Mesothelial cell of epicardium (in vitro differentiated cells): ENCODE measurements around the gene OAS3. TPM values are rescaled to one million over a fixed set of nuclear protein-coding genes. Genes with fewer than 3 reads are reported as not detected.

Source experiments
- DNase-seq, 2 experiments: peaks; one replicate each; pipeline ENCODE4 v3.0.0; 2021; ENCODE audit warnings: low spot score in 2 of 2; ENCODE audit not compliant: unreplicated experiment in 2 of 2
- H3K27ac Mint-ChIP-seq: 2 replicates; pipeline ENCODE4 v1.8.0; 2021; ENCODE audit warnings: mixed read lengths
- H3K27me3 Mint-ChIP-seq: 2 replicates; pipeline ENCODE4 v1.8.0; 2021; ENCODE audit warnings: low read depth, mixed read lengths
- H3K36me3 Mint-ChIP-seq: 2 replicates; pipeline ENCODE4 v1.8.0; 2021; ENCODE audit warnings: mixed read lengths
- H3K4me1 Mint-ChIP-seq: 2 replicates; pipeline ENCODE4 v1.8.0; 2021; ENCODE audit warnings: mixed read lengths
- H3K4me3 Mint-ChIP-seq: 2 replicates; pipeline ENCODE4 v1.8.0; 2021; ENCODE audit warnings: mild to moderate bottlenecking, moderate library complexity, mixed read lengths
- H3K9me3 Mint-ChIP-seq: 2 replicates; pipeline ENCODE4 v1.8.0; 2021; ENCODE audit warnings: mixed read lengths
- CTCF ChIP-seq: fragments of 200-600 bp; sonication (generic); IDR thresholded peaks from one replicate; pipeline ENCODE4 v1.5.0; 2021; ENCODE audit warnings: antibody characterized with exemption; ENCODE audit not compliant: unreplicated experiment
- total RNA-seq: library from RNA; stranded (reverse); gene quantifications from 3 replicates; pipeline ENCODE4 v1.2.1, GENCODE V29; 2021

Gene OAS3
- total RNA-seq, 1 donor from 2014 or later = 6.5 TPM

- Mint-ChIP-seq H3K27ac (no peak overlapping the region), H3K27me3 (peaks cover 16% of the 10 kb centered on the region), H3K4me3 (no peak overlapping the region), H3K36me3 (no peaks in the 10 kb centered on the region), H3K4me1 (no peaks in the 10 kb centered on the region), H3K9me3 (peaks cover 4% of the 10 kb centered on the region)
- DNase-seq = no peak
- TF ChIP-seq CTCF = no peak
Measured at GRCh38 chr12:112974904-112975303, 36.6 kb downstream of the OAS3 start.

- DNase-seq = no peak
- peaks cover 24% of the 10 kb centered on the region for H3K27me3 Mint-ChIP-seq
- no peak overlapping the region for H3K27ac Mint-ChIP-seq
- no peak overlapping the region for H3K4me3 Mint-ChIP-seq
- no peaks in the 10 kb centered on the region for H3K4me1 Mint-ChIP-seq
- no peaks in the 10 kb centered on the region for H3K36me3 Mint-ChIP-seq
- TF ChIP-seq CTCF = no peak
- peaks cover 18% of the 10 kb centered on the region for H3K9me3 Mint-ChIP-seq
Measured at GRCh38 chr12:112977139-112977538, 38.9 kb downstream of the OAS3 start.

GRCh38 chr12:112977641-112978040 lies 39.4 kb downstream of the OAS3 start:
- H3K36me3 Mint-ChIP-seq = no peaks in the 10 kb centered on the region
- H3K4me3 Mint-ChIP-seq = no peak overlapping the region
- H3K27me3 Mint-ChIP-seq = peaks cover 24% of the 10 kb centered on the region
- no peak for TF ChIP-seq CTCF
- H3K4me1 Mint-ChIP-seq = no peaks in the 10 kb centered on the region
- H3K9me3 Mint-ChIP-seq = peaks cover 19% of the 10 kb centered on the region
- H3K27ac Mint-ChIP-seq = no peak overlapping the region
- DNase-seq = no peak

GRCh38 chr12:112978163-112979040 lies 40.1 kb downstream of the OAS3 start, which contains the start of gene OAS2:
OAS2 (plus strand) TSS chr12:112978519; CDS start chr12:112978609, 90 bp downstream.
- TF ChIP-seq CTCF = no peak
- Mint-ChIP-seq H3K4me3 (no peak within 1 kb of the TSS), H3K36me3 (no peaks in the 10 kb centered on the region), H3K4me1 (no peaks in the 10 kb centered on the region), H3K27me3 (peaks cover 24% of the 10 kb centered on the region), H3K27ac (no peak within 1 kb of the TSS), H3K9me3 (peaks cover 22% of the 10 kb centered on the region)
- DNase-seq = no peak

GRCh38 chr12:112979041-112979680 lies 40.9 kb downstream of the OAS3 start:
- TF ChIP-seq CTCF = no peak
- Mint-ChIP-seq H3K27ac (no peak overlapping the region), H3K27me3 (peaks cover 24% of the 10 kb centered on the region), H3K4me1 (no peaks in the 10 kb centered on the region), H3K4me3 (no peak overlapping the region), H3K36me3 (no peaks in the 10 kb centered on the region), H3K9me3 (peaks cover 22% of the 10 kb centered on the region)
- no peak for DNase-seq
